MM.1S (cell line): ENCODE data around the gene OGFRL1.

Source experiments
- CTCF ChIP-seq: fragments of 300-600 bp; sonication (generic); IDR thresholded peaks from 2 replicates; pipeline ENCODE4 v1.5.1; 2016; ENCODE audit warnings: antibody characterized with exemption, low read length, mixed read lengths
- EZH2 ChIP-seq: fragments of 300-600 bp; sonication (generic); optimal IDR thresholded peaks from 2 replicates; pipeline ENCODE3; 2017; ENCODE audit warnings: low read depth, mild to moderate bottlenecking, antibody characterized with exemption, low read length, mixed read lengths
- EZH2phosphoT487 ChIP-seq: fragments of 300-600 bp; sonication (generic); IDR thresholded peaks from 2 replicates; pipeline ENCODE4 v1.6.1; 2018; ENCODE audit warnings: antibody characterized with exemption, low read length

- TF ChIP-seq CTCF: no peak
- no peak for TF ChIP-seq EZH2
- TF ChIP-seq EZH2phosphoT487: no peak
Measured at GRCh38 chr6:71310261-71310660, 21.6 kb downstream of the OGFRL1 start.
